Measurements from ENCODE around the gene GNPNAT1.

GRCh38 chr14:52827426-52827825 is 36.0 kb upstream of the GNPNAT1 start:
- TF ChIP-seq, protein P1, sequence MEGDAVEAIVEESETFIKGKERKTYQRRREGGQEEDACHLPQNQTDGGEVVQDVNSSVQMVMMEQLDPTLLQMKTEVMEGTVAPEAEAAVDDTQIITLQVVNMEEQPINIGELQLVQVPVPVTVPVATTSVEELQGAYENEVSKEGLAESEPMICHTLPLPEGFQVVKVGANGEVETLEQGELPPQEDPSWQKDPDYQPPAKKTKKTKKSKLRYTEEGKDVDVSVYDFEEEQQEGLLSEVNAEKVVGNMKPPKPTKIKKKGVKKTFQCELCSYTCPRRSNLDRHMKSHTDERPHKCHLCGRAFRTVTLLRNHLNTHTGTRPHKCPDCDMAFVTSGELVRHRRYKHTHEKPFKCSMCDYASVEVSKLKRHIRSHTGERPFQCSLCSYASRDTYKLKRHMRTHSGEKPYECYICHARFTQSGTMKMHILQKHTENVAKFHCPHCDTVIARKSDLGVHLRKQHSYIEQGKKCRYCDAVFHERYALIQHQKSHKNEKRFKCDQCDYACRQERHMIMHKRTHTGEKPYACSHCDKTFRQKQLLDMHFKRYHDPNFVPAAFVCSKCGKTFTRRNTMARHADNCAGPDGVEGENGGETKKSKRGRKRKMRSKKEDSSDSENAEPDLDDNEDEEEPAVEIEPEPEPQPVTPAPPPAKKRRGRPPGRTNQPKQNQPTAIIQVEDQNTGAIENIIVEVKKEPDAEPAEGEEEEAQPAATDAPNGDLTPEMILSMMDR (IDR thresholded peaks at IDR 0.05 in 8 of 11, conservative IDR thresholded peaks at IDR 0.05 in 3 of 11): no peak
- no peak for TF ChIP-seq POLR2A (IDR thresholded peaks at IDR 0.05)
